ENCODE data around the gene RFX5. TPM values are rescaled to one million over a fixed set of nuclear protein-coding genes. Genes with fewer than 3 reads are reported as not detected.

Gene RFX5
- total RNA-seq, 2 donors from 2014 or later: 81.5 to 105 TPM

- no peak for DNase-seq
- H3K36me3 Mint-ChIP-seq (ENCODE audit: low read depth): peaks cover 13% of the 10 kb centered on the region
These were observed 827 bp downstream of the RFX5 start for GRCh38 chr1:151346082-151346768.

GRCh38 chr1:151344291-151344690, 2.8 kb downstream of the RFX5 start:
- H3K27ac Mint-ChIP-seq: peak overlapping the region; percentile 92
- no peaks in the 10 kb centered on the region for H3K27me3 Mint-ChIP-seq
- peaks cover 34% of the 10 kb centered on the region for H3K4me1 Mint-ChIP-seq
- H3K4me3 Mint-ChIP-seq: peak overlapping the region; percentile 25
- ATAC-seq: no peak
- DNase-seq: no peak
- H3K36me3 Mint-ChIP-seq (ENCODE audit: low read depth): peaks cover 15% of the 10 kb centered on the region
- H3K9me3 ChIP-seq (ENCODE audit: control insufficient read depth, low read length, poor library complexity, severe bottlenecking): no peaks in the 10 kb centered on the region

More at GRCh38 chr1:151346082-151346768, 827 bp downstream of the RFX5 start:
- Mint-ChIP-seq H3K27ac (peak overlapping the region; percentile 100), H3K4me3 (peak overlapping the region; percentile 99), H3K27me3 (no peaks in the 10 kb centered on the region), H3K4me1 (peaks cover 26% of the 10 kb centered on the region)
- H3K9me3 ChIP-seq (ENCODE audit: control insufficient read depth, low read length, poor library complexity, severe bottlenecking): no peaks in the 10 kb centered on the region
- no peak for ATAC-seq

GRCh38 chr1:151343587-151343986, 3.5 kb downstream of the RFX5 start:
- Mint-ChIP-seq H3K27ac (peak overlapping the region; percentile 92), H3K4me1 (peaks cover 36% of the 10 kb centered on the region), H3K4me3 (no peak overlapping the region), H3K36me3 (ENCODE audit: low read depth) (peaks cover 15% of the 10 kb centered on the region), H3K27me3 (no peaks in the 10 kb centered on the region)
- ATAC-seq (no peak), DNase-seq (no peak)
- no peaks in the 10 kb centered on the region for H3K9me3 ChIP-seq (ENCODE audit: control insufficient read depth, low read length, poor library complexity, severe bottlenecking)

- Mint-ChIP-seq H3K4me1 (peaks cover 34% of the 10 kb centered on the region), H3K27me3 (no peaks in the 10 kb centered on the region), H3K4me3 (no peak overlapping the region), H3K27ac (peak overlapping the region; percentile 92), H3K36me3 (ENCODE audit: low read depth) (peaks cover 15% of the 10 kb centered on the region)
- ATAC-seq (no peak), DNase-seq (no peak)
- H3K9me3 ChIP-seq (ENCODE audit: control insufficient read depth, low read length, poor library complexity, severe bottlenecking): no peaks in the 10 kb centered on the region
These were observed 4.5 kb downstream of the RFX5 start for GRCh38 chr1:151342569-151342968.

GRCh38 chr1:151342021-151342420, 5.0 kb downstream of the RFX5 start:
- H3K27me3 Mint-ChIP-seq: no peaks in the 10 kb centered on the region
- DNase-seq (no peak), ATAC-seq (no peak)
- H3K36me3 Mint-ChIP-seq (ENCODE audit: low read depth): peaks cover 15% of the 10 kb centered on the region
- no peak overlapping the region for H3K4me3 Mint-ChIP-seq
- H3K4me1 Mint-ChIP-seq: peaks cover 29% of the 10 kb centered on the region
- H3K27ac Mint-ChIP-seq: peak overlapping the region; percentile 84
- H3K9me3 ChIP-seq (ENCODE audit: control insufficient read depth, low read length, poor library complexity, severe bottlenecking): no peaks in the 10 kb centered on the region

DNA sequence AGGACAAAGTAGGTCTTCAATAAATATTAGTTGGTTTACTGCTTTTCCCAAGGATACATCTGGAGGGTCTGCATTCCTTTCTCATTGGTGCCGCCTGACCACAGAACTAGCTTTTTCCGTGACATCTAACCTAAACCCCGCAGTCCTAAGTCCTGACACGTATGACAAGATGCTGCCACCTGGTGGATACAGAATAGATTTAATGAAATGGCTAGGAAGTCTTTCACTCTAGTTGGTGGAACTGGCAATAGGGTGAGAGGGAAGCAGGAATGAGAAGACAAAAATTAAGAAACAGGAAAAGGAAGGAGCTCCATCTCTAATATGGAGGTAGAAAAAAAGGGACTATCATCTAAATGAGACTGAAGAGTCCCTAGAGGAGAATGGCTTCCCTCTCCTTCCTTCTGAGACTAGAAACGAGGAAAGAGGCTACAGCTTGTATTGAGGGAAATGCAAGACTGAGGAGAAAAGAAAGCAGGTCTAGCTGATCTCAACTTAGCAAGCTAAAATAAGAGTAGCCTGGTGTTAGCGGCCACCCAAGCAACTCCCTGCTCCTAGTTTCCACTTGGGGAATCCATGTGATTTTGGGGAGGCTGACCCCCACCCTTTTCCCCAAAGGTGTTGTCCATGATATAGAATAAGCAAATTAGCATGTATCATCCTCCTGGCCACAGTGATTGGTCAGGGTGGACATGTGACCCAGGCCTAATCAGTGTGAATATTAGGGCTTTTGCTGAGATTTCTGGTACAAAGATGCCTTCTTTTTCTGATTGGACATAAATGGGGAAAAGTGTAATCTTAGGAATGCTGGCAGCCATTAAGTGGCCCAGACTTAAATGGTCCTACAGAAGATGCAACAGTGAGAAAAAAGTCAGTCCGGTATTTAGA, 5.9 kb downstream of the RFX5 start:
- H3K9me3 ChIP-seq (ENCODE audit: control insufficient read depth, low read length, poor library complexity, severe bottlenecking): no peaks in the 10 kb centered on the region
- Mint-ChIP-seq H3K27ac (peak overlapping the region; percentile 84), H3K36me3 (ENCODE audit: low read depth) (peaks cover 9% of the 10 kb centered on the region), H3K4me3 (peak overlapping the region; percentile 43), H3K27me3 (no peaks in the 10 kb centered on the region), H3K4me1 (peaks cover 26% of the 10 kb centered on the region)
- ATAC-seq (peak; percentile 90), DNase-seq (peak in 2 of 3 donors; percentile 14 to 22)

DNA sequence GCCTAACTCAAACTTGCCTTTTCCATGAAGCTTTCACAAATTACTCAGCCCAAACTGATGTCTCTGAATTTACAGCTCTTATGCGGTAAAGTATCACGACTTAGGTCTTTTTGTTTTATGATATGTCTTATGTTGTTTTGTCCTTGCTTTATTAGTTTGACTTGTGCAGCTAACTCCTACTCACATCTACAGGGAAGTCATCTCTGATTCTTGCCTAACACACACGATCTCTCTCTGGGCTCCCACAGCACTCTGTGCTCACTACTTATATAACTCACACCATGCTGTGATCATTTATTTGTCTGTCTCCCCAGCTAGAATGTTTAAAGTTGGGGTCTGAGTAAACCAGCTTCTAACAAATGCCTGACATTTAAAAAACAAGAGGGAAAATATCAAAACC, 10.5 kb downstream of the RFX5 start:
- Mint-ChIP-seq H3K27me3 (no peaks in the 10 kb centered on the region), H3K4me3 (no peak overlapping the region), H3K36me3 (ENCODE audit: low read depth) (peaks cover 3% of the 10 kb centered on the region), H3K4me1 (peaks cover 17% of the 10 kb centered on the region), H3K27ac (peak overlapping the region; percentile 51)
- no peaks in the 10 kb centered on the region for H3K9me3 ChIP-seq (ENCODE audit: control insufficient read depth, low read length, poor library complexity, severe bottlenecking)
- ATAC-seq (no peak), DNase-seq (no peak)

DNA sequence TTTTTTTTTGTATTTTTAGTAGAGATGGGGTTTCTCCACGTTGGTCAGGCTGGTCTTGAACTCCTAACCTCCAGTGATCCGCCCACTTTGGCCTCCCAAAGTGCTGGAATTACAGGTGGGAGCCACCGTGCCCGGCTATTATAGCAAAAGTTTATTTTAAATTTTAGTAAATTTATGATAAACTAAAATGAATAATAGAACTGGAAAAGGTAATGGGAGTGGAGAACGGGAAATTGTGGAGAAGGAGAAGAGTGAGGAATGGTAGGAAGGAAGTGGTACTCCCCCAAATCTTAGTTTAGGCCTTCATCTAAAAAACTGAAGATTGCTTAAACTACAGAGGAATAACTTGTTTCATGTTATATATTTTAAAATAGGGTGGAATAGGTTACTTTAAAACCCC, 12.2 kb downstream of the RFX5 start:
- no peak for ATAC-seq
- H3K36me3 Mint-ChIP-seq (ENCODE audit: low read depth): no peaks in the 10 kb centered on the region
- H3K9me3 ChIP-seq (ENCODE audit: control insufficient read depth, low read length, poor library complexity, severe bottlenecking): no peaks in the 10 kb centered on the region
- DNase-seq: no peak
- no peak overlapping the region for H3K4me3 Mint-ChIP-seq
- H3K4me1 Mint-ChIP-seq: peaks cover 9% of the 10 kb centered on the region
- H3K27ac Mint-ChIP-seq: no peak overlapping the region
- no peaks in the 10 kb centered on the region for H3K27me3 Mint-ChIP-seq

DNA sequence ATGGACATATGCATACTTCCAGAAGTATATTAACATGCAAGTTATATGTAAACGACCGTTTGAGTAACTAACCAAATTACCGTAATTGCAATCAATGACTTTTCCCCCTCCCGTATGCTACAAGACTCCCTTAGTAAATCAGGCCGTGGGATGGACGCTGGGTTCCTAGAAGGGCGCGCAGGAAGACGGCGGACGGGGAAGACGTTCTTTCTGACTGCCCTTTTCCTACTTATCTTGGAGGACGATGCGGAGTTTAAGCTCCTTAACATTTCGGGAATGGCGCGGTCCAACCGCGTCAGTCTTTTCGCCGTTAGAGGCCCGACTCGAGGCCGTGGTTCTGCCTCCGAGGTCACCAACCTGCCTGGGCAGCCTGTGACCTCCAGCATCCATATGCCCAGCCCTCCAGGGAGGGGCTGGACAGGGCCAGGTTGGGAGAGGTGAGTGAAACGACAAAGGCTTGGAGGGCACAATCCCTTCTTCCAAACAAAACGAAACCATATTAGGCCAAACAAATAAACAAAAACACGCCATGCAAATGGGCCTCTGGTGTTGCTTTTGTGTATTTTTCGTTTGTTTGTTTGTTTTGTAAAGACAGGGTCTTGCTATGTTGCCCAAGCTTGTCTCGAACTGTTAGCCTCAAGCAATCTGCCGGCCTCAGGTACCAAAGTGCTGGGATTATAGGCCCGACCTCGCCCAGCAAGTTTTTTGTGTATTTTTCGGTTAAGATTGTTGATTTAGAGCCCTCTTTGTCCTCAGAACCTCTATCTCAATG, 19.0 kb downstream of the RFX5 start:
- no peaks in the 10 kb centered on the region for H3K27me3 Mint-ChIP-seq
- peak overlapping the region; percentile 100 for H3K27ac Mint-ChIP-seq
- H3K4me1 Mint-ChIP-seq: peaks cover 29% of the 10 kb centered on the region
- no peaks in the 10 kb centered on the region for H3K9me3 ChIP-seq (ENCODE audit: control insufficient read depth, low read length, poor library complexity, severe bottlenecking)
- DNase-seq: no peak
- peak; percentile 19 for ATAC-seq
- H3K36me3 Mint-ChIP-seq (ENCODE audit: low read depth): peaks cover 5% of the 10 kb centered on the region
- peak overlapping the region; percentile 99 for H3K4me3 Mint-ChIP-seq

DNA sequence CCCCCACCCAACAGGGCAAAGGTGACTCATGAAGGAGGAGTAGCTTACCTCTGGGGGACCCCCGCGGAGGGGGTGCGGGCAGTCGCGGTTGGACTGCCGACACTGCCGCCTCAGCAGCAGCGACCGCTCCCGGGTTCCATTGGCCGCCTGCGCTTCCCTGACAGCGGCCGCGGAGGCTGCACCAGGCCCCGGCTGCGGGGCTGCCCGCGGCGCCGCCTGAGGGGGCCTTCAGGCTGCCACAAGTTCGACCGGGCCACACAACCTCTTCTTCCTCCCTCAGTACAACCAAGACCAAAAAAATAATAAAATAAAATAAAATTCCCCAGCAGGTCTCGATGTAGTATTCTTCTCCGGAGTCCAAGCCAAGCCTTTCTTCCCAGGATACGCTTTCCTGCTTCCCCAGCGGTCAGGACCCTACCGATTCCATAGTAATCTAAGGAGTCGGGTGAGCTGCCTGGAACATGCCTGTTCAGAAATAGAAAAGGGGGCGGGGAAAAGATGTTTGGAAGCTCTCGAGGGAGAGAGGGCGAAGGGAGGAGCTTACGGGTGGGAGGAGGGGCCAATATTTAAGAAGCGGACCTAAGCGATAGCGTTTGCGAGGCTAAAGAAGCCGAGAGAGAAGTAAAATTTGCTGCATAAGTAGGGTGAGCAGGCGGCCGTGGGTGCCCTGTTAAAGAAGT, 19.7 kb downstream of the RFX5 start, which contains the start of gene PI4KB:
TSS of gene PI4KB (minus strand) at position 194 of the 680 bp plus-strand sequence. CDS start 10,935 bp downstream, outside the sequence.
- Mint-ChIP-seq H3K36me3 (ENCODE audit: low read depth) (peaks cover 5% of the 10 kb centered on the region), H3K27ac (peak within 1 kb of the TSS; percentile 100), H3K4me3 (peak within 1 kb of the TSS; percentile 99), H3K27me3 (no peaks in the 10 kb centered on the region), H3K4me1 (peaks cover 32% of the 10 kb centered on the region)
- no peaks in the 10 kb centered on the region for H3K9me3 ChIP-seq (ENCODE audit: control insufficient read depth, low read length, poor library complexity, severe bottlenecking)
- DNase-seq: peak; percentile 67 to 79 (median 77)
- peak; percentile 93 for ATAC-seq

DNA sequence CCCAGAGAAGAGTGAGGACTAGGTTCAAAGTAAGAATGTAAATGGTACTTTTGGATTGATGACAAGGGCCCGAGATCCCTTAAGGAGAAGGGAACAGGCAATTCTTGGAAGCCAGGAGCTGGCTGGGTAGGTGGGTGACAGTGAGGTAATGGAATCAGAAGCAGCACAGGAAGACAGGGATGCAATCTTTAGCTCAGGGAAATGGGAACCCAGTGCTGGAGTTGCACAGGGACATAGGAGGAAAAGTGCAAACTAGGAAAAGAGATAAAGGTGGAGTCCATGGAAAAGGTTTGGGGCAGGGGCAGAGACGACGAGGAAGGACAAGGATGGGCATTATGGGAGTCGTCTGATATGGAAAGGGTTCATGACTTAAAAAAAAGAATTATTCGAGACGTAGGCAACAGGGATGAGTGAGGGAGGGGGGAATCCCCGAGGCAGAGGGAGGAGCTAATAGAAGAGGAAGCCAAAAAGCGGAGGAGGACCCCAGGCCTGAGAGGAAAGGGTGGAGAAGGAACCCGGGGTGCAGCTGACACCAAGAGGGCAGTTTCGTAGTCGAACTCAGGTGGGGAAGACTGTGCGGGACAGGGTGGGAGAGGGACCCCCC, 20.3 kb downstream of the RFX5 start:
- peaks cover 32% of the 10 kb centered on the region for H3K4me1 Mint-ChIP-seq
- peak overlapping the region; percentile 99 for H3K4me3 Mint-ChIP-seq
- ATAC-seq: peak; percentile 65
- peak overlapping the region; percentile 100 for H3K27ac Mint-ChIP-seq
- H3K36me3 Mint-ChIP-seq (ENCODE audit: low read depth): peaks cover 5% of the 10 kb centered on the region
- peak in 1 of 3 donors; percentile 42 for DNase-seq
- no peaks in the 10 kb centered on the region for H3K27me3 Mint-ChIP-seq
- H3K9me3 ChIP-seq (ENCODE audit: control insufficient read depth, low read length, poor library complexity, severe bottlenecking): no peaks in the 10 kb centered on the region

Measured in T-helper 17 cell (primary cell).